Cerebellar cortex (tissue), 1 donor: Measurements from ENCODE around the gene HDGFL2.
"Not testable (repeated sequence)": the region's sequence is repeated elsewhere in the genome, so short reads cannot be mapped to it uniquely, and the experiment has no call there.

Experiments used
- DNase-seq: peaks from one replicate; pipeline ENCODE4 v3.0.0-alpha.2; 2015; ENCODE audit warnings: low spot score

Gene HDGFL2

GRCh38 chr19:4534836-4535658, 63.0 kb downstream of the HDGFL2 start, which contains the start of gene PLIN5:
PLIN5 (minus strand) TSS chr19:4535224; CDS start chr19:4534074, 1,150 bp downstream.
- peak; percentile 79 for DNase-seq

DNA sequence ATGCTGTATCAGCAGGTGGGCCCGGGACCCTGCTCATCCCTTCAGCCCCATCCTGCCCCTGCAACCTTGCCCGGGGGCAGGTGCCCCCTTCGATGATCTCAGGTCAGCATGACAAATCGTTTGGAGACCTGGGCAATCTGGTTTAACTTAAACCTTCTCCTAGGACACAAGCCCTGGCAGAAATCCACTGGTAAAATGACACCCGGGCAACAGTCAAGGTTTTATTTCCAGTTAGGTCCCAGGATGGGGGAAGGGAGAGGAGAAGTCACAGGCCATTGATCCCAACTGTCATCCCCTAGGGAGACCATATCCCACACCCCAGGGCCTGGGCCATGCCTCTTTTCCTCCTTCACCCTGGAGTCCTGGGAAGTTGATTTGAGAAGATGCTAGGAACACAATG, 64.7 kb downstream of the HDGFL2 start:
- DNase-seq: no peak

DNA sequence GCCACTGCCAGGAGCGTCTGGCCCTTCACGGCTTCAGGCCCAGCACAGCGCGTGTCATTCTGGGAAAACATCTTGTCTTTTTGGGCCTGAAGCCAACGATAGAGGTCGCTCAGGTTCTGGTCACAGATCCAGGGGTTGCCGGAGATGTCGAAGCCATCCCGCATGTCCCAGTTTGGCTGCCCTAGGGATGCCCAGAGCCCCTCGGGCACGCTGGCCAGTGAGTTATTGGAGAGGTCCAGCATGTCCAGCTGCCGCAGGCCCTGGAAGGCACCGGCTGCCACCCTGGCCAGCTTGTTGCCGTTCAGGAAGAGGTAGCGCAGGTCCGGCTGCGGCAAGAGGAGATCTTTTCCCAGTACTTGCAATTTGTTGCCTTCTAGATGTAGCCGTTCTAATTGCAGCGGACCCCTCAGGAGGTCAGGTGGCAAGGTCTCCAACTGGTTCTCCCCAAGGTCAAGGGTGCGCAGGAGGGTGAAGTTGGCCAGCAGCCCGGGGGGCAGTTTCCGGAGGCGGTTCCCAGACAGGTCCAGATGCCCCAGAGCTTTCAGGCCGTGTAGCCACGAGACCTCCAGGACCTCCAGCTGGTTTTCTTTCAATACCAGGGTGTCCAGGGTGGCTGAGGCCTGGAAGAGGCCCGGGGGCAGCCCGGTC, 66.0 kb downstream of the HDGFL2 start:
- no peak for DNase-seq

DNA sequence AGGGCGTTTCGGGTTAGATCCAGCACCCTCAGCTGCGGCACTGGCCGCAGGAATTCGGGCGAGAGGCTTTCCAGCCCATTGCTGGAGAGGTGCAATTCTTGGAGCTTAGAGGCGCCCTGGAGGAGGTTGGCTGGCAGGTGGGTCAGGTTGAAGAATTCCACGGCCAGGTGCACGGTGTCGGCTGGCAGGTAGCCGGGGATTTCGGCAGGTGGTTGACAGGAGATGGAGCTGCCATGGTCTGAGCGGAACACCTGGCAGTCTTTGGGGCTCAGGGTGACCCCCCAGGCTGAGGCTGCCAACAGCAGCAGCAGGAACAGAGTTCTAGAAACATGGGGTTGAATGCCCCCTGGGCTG, 66.5 kb downstream of the HDGFL2 start:
- no peak for DNase-seq

DNA sequence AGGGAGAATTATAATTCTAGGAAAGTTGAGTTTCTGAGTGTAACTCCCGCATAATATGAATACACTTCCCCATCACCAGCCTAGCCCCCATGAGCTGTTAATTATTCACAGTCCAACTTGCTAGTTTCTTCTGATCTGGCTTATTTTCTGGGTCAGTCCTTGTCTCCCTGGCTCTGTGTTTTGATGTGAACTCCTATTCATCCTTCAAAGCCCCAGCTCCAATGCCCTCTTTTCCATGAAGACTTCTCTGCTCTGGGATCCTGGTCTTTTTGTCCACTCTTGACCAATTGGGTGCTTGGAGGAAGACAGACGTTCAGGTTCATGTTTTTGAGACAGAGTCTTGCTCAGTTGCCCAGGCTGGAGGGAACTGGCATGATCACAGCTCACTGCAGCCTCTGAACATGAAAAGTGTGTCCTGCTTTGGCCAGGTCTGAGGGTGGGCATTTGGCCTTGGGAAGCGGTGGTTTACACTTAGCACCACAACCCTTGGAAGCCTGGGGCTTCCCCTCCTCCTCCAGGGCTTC, 67.1 kb downstream of the HDGFL2 start:
- no peak for DNase-seq

GRCh38 chr19:4539693-4540581, 67.8 kb downstream of the HDGFL2 start, which contains the start of gene LRG1:
LRG1 (minus strand) TSS chr19:4540036; CDS start chr19:4540013, 23 bp downstream.
- DNase-seq: no peak

GRCh38 chr19:4541114-4541805, 69.2 kb downstream of the HDGFL2 start:
- DNase-seq: no peak

DNA sequence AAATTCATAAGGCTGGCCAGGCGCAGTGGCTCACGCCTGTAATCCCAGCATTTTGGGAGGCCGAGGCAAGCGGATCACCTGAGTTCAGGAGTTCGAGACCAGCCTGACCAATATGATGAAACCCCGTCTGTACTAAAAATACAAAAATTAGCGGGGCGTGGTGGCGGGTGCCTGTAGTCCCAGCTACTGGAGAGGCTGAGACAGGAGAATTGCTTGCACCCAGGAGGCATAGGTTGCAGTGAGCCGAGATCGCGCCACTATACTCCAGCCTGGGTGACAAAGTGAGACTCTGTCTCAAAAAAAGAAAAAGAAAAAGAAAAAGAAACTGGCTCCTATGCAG, 69.7 kb downstream of the HDGFL2 start:
- DNase-seq: not testable (repeated sequence)

GRCh38 chr19:4542896-4543841, 71.1 kb downstream of the HDGFL2 start:
- no peak for DNase-seq

- no peak for DNase-seq
These were observed 71.9 kb downstream of the HDGFL2 start for GRCh38 chr19:4543842-4544647.

DNA sequence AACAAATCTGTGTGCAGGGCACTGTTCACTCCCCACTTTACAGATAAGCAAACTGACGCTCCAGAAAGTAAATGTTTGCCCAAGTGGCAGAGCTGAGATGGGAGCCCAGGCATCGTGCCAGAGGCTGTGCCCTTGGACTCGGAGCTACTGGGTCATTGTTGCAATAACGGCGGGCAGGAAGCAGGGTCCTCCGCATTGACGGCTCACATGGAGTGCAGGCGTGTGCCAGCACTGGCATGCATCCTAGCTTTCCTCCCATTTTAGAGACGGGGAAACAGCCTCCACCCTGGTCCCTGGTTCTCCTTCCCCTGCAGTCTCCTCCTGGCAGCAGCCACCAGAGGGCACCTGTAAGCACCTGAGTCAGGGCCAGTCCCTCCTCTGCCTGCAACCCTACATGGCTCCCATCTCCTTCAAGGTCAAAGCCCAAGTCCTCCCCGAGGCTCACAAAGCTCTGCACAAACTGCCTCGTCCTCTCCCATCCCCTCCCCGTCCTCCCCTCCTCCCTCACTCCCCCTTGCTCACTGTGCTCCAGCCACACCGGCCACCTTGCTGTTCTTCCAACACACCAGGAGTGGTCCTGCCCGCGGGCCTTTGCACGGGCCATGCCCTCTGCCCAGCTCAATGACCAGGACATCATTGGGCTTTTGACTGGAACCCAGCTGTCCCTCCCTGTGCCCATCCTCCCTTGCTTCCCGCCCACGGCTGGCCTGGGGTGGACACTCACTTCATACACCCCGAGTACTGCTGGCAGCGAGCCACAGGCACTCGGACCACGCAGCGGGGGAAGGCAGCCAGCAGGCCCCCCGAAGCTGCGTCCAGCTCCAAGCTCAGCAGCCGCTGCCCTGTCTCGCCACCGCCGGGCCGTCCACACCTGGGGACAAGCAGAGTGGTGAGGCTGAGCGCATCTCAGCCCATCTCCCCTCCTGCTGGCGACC, 75.5 kb downstream of the HDGFL2 start:
- no peak for DNase-seq

DNA sequence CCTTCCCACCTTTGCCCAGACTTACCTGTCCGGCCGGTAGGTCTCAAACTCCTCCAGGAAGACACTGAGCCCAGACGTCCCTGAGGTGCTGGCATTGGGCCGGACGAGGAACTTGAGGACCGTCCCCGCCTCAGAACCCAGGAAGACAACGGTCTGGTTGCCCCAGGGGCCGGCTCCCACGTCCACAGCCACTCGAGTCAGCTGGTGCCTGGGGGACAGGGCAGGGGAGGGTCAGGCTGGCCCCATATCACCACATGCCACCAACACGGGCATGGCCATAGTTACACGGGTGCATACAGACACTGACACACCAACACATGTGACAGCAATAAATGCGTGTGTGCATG, 76.1 kb downstream of the HDGFL2 start:
- no peak for DNase-seq

DNA sequence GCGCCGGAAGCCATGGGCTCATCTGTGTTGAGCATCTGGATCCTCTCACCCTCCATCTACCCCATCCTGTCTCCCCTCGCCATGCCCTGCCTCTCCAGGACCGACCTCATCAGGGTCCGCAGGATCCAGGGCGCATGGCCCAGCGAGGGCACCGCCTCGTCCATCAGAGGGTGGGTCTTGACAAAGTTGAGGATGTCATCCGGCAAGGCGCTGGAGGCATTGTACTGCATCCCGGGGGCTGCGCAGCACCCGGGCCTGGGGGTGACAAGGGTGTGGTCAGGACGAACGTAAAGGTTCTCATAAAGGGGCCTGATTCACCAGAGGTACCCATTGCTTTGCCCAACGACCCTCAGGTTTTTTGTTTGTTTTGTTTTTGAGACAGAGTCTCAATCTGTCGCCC, 77.9 kb downstream of the HDGFL2 start:
- no peak for DNase-seq

DNA sequence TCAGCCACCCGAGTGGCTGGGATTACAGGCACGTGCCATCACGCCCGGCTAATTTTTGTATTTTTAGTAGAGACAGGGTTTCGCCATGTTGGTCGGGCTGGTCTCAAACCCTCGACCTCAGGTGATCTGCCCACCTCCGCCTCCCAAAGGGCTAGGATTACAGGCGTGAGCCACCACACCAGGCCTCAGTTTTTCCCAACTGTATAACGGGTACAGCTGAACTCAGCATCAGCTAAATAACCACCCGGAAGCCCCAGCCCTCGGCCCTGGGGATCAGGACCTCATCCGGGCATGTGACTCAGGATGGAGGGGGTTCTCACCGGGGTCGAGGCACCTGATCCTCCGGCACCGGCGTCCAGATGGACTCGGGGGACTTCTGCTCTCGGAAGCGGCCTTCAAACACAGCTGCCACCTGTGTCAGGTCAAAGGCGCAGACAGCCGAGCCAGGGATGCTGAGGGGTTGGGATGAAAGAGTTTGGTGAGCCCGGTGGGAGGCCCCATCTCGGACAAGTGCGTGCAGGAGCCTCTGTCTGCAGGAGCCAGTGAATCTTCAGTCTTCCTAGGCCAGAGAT, 78.5 kb downstream of the HDGFL2 start:
- DNase-seq: no peak
